Stomach (tissue), 4 donors: Measurements from ENCODE around the gene GNGT2.

Experiments
- CTCF ChIP-seq, 7 experiments: fragments of 450-650 bp in 4 of 7; fragments of 200-600 bp in 3 of 7; sonication (generic) in 3 of 7; IDR thresholded peaks; one replicate each; pipeline ENCODE4 v1.5.1; 2016 to 2019; ENCODE audit warnings: antibody characterized with exemption in 7 of 7, control low read depth in 2 of 7, mild to moderate bottlenecking in 1 of 7
- EP300 ChIP-seq: sonication (generic); formaldehyde crosslinking; IDR thresholded peaks from one replicate; pipeline ENCODE4 v1.6.1; 2017; ENCODE audit warnings: antibody characterized with exemption

- TF ChIP-seq EP300 (no peak), CTCF (IDR thresholded peaks at IDR 0.05) (no peak)
These were observed 26.6 kb downstream of the GNGT2 start for GRCh38 chr17:49183801-49184200.
